HG02870 (cell line): Measurements from ENCODE around the gene CDC23.
A peak's percentile ranks its signal among the peaks of the same experiment; 100 is the strongest.
"Not testable (repeated sequence)": the region's sequence is repeated elsewhere in the genome, so short reads cannot be mapped to it uniquely, and the experiment has no call there.

Experiments used
- ATAC-seq: cut with Tn5 transposase; IDR thresholded peaks from one replicate; pipeline ENCODE4 v1.9.1; 2021; ENCODE audit warnings: mild to moderate bottlenecking, moderate library complexity; ENCODE audit not compliant: unreplicated experiment

CDC23 gene

DNA sequence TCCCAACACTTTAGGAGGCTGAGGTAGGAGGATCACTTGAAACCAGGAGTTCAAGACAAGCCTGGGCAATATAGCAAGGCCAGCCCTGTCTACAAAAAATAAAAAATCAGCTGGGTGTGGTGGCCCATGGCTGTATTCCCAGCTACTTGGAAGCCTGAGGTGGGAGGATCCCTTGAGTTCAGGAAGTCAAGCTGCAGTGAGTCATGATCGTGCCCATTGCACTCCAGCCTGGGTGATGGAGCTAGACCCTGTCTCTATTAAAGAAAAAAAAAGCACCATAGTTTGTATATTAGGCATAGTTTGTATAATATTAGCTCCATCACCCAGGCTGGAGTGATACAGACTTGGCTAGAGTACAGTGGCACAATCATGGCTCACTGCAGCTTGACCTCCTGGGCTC lies 64.3 kb downstream of the CDC23 start:
- ATAC-seq, result no peak

GRCh38 chr5:138143578-138143977 lies 69.5 kb downstream of the CDC23 start:
- not testable (repeated sequence) for ATAC-seq

DNA sequence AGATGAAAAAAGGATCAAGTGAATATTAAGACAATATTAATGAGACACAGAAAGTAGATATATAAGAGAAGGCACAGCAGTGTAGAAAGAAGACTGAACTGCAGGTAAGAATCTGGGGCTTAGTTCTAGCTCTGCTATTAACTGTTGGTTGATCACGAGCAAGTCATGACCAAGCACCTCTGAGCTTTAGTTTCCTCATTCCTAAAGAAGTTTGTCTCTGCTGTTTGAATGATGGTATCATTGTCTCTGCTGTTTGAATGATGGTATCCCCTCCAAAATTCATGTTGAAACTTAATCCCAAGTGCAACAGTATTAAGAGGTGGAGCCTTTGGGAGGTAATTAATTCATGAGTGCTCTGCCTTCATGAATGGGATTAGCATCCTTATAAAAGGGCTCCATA lies 71.4 kb downstream of the CDC23 start:
- no peak for ATAC-seq

- no peak for ATAC-seq
Observed at GRCh38 chr5:138140268-138140667, 72.9 kb downstream of the CDC23 start.

DNA sequence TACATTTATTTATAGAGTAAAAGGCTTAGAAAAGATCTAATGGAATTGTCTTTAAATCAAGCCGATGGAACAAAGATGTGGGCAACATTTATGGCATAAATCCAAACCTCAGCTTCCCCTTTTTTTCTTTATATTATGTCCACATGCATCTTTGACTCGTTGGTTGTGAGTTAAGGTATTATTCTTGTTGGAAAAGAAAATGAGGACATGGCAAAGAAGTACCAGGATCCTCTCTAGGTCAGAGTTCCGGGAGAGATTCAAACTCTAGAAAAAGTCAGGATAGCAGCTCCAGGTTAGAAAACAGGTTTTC lies 73.4 kb downstream of the CDC23 start:
- ATAC-seq, result no peak

GRCh38 chr5:138138949-138139780 lies 74.0 kb downstream of the CDC23 start, which contains the start of gene NME5:
NME5 (minus strand) TSS chr5:138139428; CDS start chr5:138138780, 648 bp downstream.
- ATAC-seq, result peak; percentile 57
